Anterior cingulate cortex (tissue), 58 donors: Measurements from ENCODE around the gene FHDC1.

ENCODE experiments used
- DNase-seq, 58 donors: peaks; one replicate each; lab custom pipeline; 2025; lab: John Stamatoyannopoulos, UW

The FHDC1 gene

DNA sequence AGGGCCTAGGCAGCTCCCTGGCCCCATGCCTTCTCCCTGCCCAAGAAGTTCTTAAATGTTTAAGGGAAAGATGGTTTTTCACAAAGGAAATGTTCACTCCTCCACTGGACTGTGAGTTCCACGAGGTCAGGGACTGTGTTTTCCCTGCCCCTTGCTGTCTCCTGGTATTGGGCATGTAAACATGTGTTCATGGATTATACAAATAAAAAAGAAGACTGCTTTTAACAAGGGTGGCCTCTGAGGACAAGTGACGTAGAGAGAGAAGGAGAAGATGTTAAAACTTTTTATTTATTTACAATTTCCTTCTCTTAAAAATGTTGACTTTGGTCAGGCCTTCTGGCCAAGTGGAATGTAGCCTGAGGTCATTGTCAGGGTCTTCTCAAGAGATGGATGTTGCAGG is 66.0 kb downstream of the FHDC1 start:
- no peak for DNase-seq

DNA sequence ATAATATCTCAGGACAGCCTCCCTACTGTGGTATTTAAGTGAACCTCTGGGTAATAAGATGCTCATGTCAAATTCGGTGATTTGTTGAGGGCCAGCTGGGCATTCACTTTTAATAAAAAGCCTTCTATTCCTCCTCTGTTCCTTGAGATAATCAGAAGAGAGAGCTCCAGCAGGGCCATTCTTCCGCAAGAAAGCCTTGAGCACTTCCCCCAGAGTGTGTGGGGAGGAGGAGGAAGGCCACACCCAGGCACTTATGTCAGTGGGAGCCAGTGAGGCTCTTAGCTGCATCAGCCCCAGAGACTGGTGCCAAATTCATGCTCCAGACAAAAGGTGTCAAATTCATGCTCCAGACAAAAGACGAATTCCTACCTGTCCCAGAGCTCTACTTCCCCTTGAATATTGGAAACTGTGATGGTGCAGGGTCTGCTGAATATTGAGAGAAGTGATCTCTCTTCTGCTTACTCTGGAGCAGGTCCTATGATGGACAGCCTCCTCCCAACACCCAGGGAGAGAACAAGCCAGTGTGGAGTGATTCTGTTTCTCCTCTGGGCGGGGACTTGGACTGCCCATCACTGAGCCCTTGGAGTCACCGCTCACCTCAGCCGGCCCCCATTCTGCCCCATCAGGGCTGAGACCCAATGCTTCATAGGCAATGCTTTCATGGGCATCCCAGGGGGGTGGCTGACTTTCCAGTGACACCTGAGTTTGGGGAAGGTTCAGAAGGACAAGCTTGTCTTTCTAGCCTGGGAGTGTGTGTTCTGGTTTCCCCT is 68.1 kb downstream of the FHDC1 start:
- DNase-seq: no peak

DNA sequence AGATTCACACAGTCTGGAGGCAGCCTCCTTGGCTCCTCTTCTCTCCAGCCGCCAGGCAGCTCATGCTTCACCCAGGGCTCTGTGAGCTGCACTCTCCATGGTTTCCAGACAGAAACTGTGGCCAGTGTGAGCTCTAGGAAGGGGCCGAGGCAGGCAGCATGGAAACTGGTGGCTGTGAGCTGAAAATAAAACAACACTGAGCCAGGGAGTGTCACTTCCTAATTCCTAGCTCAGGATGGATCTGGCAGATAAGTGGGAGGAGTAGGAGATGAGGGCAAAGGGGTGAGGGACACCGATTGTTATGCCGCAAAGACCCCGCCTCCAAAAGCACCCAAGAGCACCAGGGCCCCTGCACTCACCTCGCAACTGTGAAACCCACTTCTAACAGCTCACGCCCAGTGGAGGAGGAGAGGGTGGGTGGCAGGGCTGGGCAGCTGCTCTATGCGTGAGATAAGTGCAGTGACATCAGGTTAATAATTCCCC is 69.8 kb downstream of the FHDC1 start:
- DNase-seq: no peak

DNA sequence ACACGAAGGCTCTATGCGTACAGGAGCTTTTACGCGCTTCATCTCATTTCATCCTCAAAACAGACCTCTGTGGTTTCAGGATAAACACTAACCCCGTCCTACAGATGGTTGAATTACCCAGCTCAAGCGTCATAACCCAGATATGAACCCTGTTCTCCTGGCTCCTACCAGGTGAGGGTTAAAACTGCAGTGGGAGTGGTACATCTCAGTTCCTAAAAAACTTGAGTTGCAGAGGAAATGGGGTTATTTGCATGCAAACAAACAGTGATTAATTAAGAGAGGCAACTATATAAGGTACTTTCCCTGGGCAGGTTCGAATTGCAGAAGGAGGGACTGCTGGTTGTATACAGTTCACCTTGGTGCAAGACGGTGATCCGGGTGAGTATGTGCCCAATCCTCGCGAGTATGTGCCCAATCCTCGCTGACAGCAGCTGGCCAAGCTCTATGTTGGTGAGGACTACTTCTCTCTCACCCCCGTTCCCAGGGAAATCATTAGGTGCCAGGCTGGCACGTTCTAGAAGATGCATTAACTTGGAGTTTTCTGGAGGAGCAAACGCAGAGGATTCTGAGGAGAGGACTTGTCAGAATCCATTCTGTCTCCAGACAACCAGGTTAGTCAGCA is 72.6 kb downstream of the FHDC1 start:
- DNase-seq: no peak

DNA sequence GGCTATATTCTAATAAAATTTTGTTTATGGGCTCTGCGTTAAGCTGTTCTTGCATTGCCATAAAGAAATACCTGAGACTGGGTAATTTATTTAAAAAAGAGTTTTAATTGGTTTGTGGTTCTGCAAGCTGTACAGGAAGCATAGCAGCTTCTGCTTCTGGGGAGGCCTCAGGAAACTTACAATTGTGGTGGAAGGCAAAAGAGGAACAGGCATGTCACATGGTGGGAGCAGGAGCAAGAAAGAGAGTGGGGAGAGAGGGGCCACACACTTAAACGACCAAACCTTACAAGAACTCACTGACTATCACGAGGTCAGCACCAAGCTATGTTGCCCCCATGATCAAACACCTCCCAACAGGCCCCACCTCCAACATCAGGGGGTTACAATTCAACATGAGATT is 74.0 kb downstream of the FHDC1 start:
- DNase-seq: no peak

DNA sequence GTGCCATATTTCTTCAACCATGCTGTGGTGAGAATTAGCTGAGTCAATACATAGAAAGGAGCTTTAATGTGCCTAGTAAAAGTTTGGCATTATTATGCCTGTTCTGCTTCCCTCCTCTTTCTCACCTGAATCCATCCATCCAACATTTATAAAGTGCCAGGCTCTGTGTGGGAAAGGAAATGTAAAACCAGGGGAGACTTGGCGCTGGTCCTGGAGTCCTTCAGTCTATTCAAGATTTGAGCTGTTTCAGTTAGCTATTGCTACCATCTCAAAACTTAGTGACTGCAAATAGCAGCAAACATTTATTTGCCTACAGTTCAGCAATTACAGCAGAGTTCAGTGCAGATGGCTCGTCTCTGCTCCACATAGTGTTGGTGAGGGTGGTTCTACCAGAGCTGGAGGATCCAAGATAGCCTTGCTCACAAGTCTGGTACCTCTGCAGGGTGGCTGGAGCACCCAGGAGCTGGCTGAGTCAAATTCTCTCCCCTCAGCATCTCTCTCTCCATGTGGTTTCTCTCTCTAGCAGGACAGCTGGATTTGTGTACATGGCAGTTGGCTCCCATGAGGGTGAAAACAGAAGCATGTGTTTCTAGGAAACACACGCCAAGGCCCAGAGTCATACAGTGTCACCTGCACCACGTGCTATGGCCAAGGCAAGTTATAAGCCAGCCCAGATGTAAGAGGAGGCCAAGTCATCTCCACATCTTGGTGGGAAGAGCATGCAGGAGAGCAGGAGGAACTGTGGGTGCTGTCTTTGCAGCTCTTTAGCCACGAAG is 77.3 kb downstream of the FHDC1 start:
- no peak for DNase-seq

DNA sequence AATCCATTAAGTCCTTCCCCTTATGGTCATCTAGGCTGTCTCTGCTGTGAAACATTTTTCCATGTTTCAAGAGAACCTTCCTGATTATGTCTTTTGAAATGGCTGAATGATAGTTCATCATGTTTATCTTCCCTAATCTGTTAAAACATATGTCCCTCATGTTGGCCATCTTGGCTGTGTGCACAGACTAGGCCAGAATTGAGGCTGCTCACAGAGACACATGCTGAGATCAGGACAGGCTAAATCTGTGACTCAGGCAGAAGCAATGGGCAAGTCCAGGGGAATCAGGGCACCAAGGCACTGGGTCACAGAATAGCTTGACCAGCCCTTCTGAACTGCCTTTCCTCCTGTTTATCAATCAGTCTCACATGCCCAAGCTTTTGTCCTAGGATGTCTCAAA is 78.3 kb downstream of the FHDC1 start:
- no peak for DNase-seq

DNA sequence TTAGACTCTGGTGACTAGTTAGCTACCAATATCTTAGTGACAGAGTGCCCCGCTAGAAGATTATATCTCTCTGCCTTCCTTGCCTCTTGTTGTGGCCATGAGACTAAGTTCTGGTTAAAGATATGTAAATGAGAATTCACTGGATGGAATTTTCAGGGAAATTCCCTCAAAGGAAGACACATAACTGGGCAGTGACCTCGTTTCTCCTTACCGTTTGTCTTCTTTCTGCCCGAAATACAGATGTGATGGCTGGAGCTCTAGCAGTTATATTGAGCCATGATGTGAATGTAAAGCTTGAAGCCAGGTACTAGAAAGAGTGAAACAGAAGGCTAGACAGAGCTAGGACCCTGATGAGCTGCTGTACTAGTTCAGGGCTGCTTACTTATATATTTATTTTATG is 80.5 kb downstream of the FHDC1 start:
- no peak for DNase-seq

DNA sequence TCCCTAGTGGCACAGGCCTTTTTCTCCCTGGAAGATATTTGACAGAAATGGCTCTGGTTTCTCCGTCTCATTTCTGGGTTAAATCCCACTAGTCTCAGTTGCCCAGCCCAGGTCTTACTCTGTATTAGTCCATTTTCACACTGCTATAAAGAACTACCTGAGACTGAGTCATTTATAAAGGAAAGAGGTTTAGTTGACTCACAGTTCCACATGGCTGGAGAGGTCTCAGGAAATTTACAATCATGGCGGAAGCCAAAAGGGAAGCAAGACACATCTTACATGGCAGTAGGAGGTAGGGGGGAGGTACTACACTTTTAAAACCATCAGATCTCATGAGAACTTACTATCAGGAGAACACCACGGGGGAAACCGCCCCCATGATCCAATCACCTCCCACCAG is 81.9 kb downstream of the FHDC1 start:
- DNase-seq: no peak

DNA sequence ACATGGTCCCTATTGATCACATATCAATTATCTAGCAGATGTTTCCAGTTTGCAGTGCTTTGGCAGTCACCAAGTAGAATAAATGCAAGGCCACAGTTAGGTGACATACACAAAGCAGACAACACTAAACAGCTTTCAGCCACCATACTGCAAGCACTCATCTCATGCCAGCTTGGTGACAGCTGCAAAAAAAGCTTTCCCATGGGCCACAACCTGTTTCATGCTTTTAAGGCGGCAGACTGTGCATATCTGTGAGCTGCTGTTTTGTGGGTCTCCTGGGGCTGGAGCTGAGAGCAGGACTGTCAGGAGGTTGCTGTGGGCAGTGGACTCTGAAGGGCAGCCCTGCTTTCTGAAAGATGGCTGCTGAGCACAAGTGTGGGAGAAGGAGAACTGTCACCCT is 82.6 kb downstream of the FHDC1 start:
- no peak for DNase-seq

DNA sequence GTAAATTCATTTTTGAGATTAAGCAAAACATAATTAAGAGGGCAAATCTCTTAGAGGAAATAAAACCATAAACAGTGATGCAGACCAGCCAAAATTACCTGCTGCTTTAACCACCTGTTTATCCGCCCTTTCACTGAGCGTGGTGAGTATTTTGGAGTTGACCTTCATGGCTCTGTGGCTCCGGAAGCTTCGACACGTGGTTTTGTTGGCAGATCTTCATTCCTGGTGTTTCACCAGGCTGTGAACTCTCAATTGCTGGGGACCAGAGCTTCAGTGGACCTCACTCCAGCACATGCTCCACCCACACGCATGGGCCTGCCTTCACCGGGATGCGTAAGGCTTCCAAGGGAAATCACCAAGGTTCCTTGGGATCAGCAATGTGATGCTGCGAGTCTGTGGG is 83.8 kb downstream of the FHDC1 start:
- no peak for DNase-seq

DNA sequence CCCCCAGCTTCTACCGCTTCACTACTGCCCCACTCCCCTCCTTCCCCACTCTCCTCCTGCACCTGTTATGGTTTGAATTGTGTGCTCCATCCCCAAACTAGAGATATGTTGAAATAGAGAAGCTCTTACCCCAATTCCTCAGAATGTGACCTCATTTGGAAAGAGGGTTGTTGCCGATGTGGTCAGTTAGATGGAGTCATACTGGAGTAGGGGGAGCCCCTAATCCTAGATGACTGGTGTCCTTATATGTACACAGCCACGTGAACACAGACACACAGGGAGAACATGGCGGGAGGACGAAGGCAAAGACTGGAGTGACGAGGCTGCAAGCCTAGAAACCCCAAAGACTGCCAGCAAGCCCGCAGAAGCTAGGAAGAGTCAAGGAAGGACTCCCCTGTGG is 84.3 kb downstream of the FHDC1 start:
- no peak for DNase-seq

DNA sequence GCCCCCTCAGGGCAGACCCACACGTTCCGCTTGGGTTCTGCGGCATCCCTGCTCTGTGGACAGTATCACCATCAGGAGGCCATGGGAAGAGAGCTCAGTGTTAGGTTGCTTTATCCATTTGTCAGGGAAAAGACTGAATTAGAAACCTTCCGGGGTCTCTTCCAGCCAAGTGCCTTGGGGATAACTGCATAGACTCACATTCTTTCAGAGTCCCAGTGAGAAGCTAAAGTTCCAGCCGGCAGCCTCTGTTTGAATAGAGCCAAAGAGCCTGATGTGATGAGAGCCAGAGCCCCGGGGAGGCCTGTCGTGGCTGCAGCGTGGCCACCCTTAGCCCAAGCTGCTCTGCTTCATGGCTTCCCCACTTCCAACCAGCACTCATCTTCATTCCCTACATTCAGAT is 85.2 kb downstream of the FHDC1 start:
- no peak for DNase-seq

DNA sequence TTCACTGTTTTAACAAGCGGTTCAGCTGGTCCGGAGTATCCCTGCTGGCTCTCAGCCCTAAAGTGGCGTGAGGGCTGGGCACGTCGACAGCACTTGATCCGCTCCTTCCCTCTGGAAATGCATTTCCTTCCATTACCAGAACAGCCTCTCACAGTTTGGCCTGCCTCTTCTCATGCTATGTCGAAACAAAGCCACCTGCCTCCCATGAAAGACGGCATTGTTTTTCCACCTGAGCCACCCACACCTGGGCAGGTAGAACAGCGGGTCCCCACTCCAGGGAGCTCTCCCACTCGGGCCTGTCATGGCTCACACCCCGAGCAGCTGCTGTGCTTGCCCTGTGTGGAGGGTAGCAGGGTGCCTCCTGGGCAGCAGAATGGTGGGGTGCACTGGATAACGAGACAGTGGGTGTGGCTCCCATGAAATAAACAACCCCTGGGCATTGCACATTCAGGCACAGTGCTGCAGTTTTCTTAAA is 86.2 kb downstream of the FHDC1 start:
- DNase-seq: no peak

DNA sequence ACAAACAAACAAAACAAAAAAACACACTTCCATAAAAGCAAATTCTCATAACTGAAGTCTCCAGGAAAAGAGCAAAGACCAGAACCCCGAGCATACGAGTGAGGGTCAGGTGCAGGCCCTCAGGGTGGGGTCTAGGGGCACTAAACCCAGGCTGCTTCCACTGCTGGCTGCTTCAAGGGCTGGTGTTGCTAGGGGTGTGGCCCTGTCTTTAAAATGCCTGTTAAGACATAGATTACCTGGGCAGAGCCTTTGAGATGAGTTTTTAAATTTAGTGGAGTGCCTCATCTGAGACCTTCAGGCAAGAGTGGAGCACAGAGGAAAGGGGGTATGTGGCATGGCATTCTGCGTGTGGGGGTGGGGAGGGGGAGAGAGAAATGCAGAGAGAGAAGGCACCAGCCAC is 87.0 kb downstream of the FHDC1 start:
- no peak for DNase-seq

DNA sequence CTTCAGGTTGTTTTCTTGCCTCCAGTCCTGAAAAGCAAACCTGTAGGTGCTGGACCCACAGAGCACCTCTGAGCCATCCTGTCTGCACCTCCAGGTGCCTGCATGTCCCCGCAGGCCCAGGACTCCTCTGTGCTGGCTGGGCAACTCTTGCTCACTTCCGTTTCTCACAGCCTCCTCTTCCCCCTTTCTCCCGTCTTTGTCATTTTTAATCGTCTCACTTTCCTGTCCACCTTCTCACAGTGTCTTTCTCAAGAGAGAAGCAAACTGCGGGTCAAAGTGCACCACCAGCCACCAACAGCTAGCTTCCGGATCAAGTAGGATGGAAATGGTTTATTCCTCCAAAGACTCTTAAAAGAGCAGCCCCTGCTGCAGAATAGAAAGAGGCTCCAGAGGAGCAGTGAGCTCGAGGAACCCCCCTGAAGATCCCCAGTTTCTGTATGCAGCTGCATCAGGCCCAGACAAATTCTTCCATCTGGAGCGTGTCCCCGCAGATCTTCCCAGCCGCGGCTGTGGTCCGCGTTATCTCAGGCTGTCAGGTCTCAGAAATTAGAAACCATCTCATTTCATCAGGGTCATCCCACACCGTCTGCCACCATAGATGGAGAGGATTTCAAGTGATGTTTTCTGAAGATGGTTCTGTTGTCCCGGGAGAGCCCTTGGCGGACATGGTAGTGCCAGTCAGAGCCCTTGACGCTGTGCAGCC is 87.7 kb downstream of the FHDC1 start:
- DNase-seq: no peak

DNA sequence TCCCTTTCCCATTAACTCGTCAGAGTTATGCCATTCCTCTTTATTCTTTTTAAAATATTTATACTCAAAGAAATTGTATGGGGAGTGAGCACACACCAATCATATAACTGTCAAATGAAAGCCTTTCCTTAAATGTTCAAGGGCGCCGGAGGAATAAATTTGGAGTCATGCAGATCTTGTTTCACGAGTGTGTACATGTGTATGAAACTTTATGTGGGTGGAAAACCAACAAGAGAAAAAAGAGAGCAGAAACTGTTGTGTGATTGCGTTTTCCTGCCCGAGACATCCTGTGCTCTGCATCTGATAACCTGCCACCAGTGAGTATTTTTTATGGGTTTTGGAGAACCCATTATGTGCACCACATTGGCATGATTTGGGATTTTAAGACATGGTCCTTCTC is 88.3 kb downstream of the FHDC1 start:
- no peak for DNase-seq

DNA sequence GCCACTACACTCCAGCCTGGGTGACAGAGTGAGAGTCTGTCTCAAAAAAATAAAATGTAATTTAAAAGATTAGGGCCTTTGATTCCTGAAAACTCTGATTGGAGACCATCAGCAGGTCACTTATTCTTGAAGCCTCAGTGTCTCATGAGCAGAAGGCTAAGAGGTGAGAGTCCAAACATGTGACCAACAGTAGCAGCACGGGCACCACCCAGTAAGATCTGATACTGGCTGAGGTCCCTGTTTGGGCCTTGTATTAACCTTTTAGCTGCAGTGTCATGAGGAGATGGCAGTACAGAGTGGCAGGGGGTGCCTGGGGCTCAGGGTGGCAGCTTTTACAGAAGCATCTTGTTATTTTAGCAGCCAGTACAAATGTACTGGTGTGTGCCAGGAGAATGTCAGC is 89.3 kb downstream of the FHDC1 start:
- DNase-seq: no peak

DNA sequence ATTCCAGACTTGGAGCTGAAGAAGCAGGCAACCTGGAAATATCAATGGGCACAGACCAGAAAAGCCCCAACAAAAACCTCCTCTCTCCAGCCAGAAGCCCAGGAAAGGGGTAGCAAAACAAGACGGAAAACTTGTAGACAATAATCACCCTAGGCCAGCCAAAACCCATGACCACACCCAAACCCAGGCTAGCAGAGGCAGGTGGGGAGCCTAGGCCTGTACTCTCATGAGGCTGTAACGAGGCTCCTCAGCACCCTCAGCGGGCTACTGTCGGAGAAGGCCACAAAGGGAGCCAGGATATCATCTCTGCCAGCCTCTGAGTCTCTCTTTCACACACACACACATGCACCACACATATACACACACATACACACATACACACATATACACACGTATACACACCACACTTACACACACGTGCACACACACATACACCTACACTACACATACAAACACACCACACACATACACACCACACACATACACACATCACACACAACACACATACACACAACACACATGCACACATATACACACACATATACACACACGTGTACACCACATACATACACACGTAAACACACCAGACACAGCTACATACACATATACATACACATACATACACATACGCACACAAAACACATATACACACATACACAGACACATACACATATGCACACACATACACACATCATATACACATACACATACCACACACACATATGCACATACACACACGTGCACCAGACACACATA is 90.6 kb downstream of the FHDC1 start:
- DNase-seq: no peak

DNA sequence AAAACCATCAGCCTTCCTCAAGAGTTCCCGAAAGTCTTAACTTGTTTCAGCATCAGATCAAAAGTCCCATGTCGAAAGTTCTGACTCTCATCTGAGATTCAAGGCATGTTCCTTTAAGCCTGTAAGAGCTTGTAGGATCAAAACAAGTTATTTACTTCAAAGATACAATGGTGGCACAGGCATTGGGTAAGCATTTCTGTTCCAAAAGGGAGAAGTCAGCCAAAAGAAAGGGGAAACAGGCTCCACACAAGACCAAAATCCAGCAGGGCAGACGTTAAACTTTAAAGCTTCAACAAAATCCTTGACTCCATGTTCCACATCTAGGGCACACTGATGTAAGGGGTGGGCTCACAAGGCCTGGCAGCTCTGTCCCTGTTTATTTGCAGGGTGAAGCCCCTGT is 91.7 kb downstream of the FHDC1 start:
- DNase-seq: no peak
